IMR-90 (cell line): ENCODE measurements around the gene ATF1. TPM values are rescaled to one million over a fixed set of nuclear protein-coding genes. Genes with fewer than 3 reads are reported as not detected.

Source experiments
- ATAC-seq: fragments of 200-7000 bp; cut with Tn5 transposase; 2 replicates; pipeline ENCODE4 v1.9.1; 2020; ENCODE audit warnings: low read depth, mild to moderate bottlenecking, moderate library complexity
- BruUV-seq: library from RNA; stranded (reverse); fragments of 400-500 nt; replicated peaks from 2 replicates; lab custom pipeline; 2021; lab: Mats Ljungman, UMichigan
- CTCF ChIA-PET: fragments of 300-600 bp; formaldehyde crosslinking; extraction: SDS; loops from one replicate; lab custom pipeline; 2021; ENCODE audit warnings: antibody characterized with exemption; lab: Yijun Ruan, JAX
- POLR2A ChIA-PET: fragments of 300-600 bp; sonication (Branson Sonifier 250); formaldehyde crosslinking; loops from one replicate; lab custom pipeline; 2022; ENCODE audit warnings: antibody characterized with exemption; ENCODE audit not compliant: unreplicated experiment; lab: Charles Lee
- DNase-seq: peaks from one replicate; pipeline ENCODE4 v3.0.0; 2013
- H2AFZ ChIP-seq: replicated peaks from 2 replicates; pipeline ENCODE3; 2013; ENCODE audit warnings: low read length, mild to moderate bottlenecking; ENCODE audit not compliant: poor library complexity
- H2AK5ac ChIP-seq: 2 replicates; pipeline ENCODE4 v1.6.1; 2013; ENCODE audit warnings: low read depth, low read length, inconsistent platforms
- H2AK9ac ChIP-seq: replicated peaks from 2 replicates; pipeline ENCODE3; 2013; ENCODE audit warnings: mild to moderate bottlenecking, low read depth, low read length, moderate library complexity; ENCODE audit not compliant: poor library complexity
- H2BK120ac ChIP-seq: 2 replicates; pipeline ENCODE4 v1.6.1; 2013; ENCODE audit warnings: low read depth, low read length, inconsistent platforms
- H2BK15ac ChIP-seq: 3 replicates; pipeline ENCODE4 v1.6.1; 2013; ENCODE audit warnings: low read depth, low read length, inconsistent platforms
- H2BK20ac ChIP-seq: 2 replicates; pipeline ENCODE4 v1.6.1; 2013; ENCODE audit warnings: low read depth, mild to moderate bottlenecking, inconsistent platforms, low read length, moderate library complexity
- H2BK5ac ChIP-seq: 2 replicates; pipeline ENCODE4 v1.6.1; 2013; ENCODE audit warnings: mild to moderate bottlenecking, low read depth, low read length, inconsistent platforms; ENCODE audit not compliant: poor library complexity, severe bottlenecking
- H3K14ac ChIP-seq: replicated peaks from 2 replicates; pipeline ENCODE4 v1.6.1; 2013; ENCODE audit warnings: low read depth, low read length, inconsistent platforms
- H3K18ac ChIP-seq: 2 replicates; pipeline ENCODE4 v1.6.1; 2013; ENCODE audit warnings: low read depth, low read length, control low read depth
- H3K23ac ChIP-seq: 2 replicates; pipeline ENCODE4 v1.6.1; 2013; ENCODE audit warnings: low read depth, low read length, inconsistent platforms
- H3K27ac ChIP-seq: 2 replicates; pipeline ENCODE4 v1.5.1; 2013; ENCODE audit warnings: mild to moderate bottlenecking, control low read depth, low read length; ENCODE audit not compliant: insufficient read depth
- H3K27me3 ChIP-seq: 2 replicates; pipeline ENCODE4 v1.6.1; 2013; ENCODE audit warnings: low read length; ENCODE audit not compliant: control insufficient read depth, insufficient read depth
- H3K36me3 ChIP-seq: 2 replicates; pipeline ENCODE4 v1.6.1; 2013; ENCODE audit warnings: low read length, mixed read lengths; ENCODE audit not compliant: control insufficient read depth, insufficient read depth
- H3K4ac ChIP-seq: 2 replicates; pipeline ENCODE4 v1.6.1; 2013; ENCODE audit warnings: low read depth, low read length, inconsistent platforms
- H3K4me1 ChIP-seq: 2 replicates; pipeline ENCODE4 v1.6.1; 2013; ENCODE audit warnings: low read length, mixed read lengths; ENCODE audit not compliant: control insufficient read depth, insufficient read depth
- H3K4me2 ChIP-seq: 2 replicates; pipeline ENCODE4 v1.6.1; 2013; ENCODE audit warnings: low read depth, mild to moderate bottlenecking, control low read depth, low read length, moderate library complexity
- H3K4me3 ChIP-seq: 2 replicates; pipeline ENCODE4 v1.5.1; 2013; ENCODE audit warnings: low read depth, mild to moderate bottlenecking, control low read depth, low read length, moderate library complexity; ENCODE audit not compliant: insufficient read depth
- H3K56ac ChIP-seq: 2 replicates; pipeline ENCODE4 v1.6.1; 2013; ENCODE audit warnings: low read length, inconsistent platforms; ENCODE audit not compliant: insufficient read depth; ENCODE audit errors: extremely low read depth
- H3K79me1 ChIP-seq, 2 experiments: 2 replicates each; pipeline ENCODE4 v1.6.1; 2013; ENCODE audit warnings: low read length in 2 of 2, inconsistent platforms in 1 of 2, low read depth in 1 of 2
- H3K9ac ChIP-seq: 2 replicates; pipeline ENCODE4 v1.6.1; 2013; ENCODE audit warnings: low read depth, low read length, control low read depth
- H3K9me1 ChIP-seq: 2 replicates; pipeline ENCODE4 v1.6.1; 2013; ENCODE audit warnings: low read length, inconsistent platforms; ENCODE audit not compliant: insufficient read depth
- H3K9me3 ChIP-seq: 2 replicates; pipeline ENCODE4 v1.6.1; 2013; ENCODE audit warnings: low read length; ENCODE audit not compliant: control insufficient read depth, insufficient read depth
- H4K20me1 ChIP-seq: 2 replicates; pipeline ENCODE4 v1.6.1; 2013; ENCODE audit warnings: low read length, inconsistent platforms; ENCODE audit not compliant: insufficient read depth
- H4K5ac ChIP-seq: 2 replicates; pipeline ENCODE4 v1.6.1; 2013; ENCODE audit warnings: mild to moderate bottlenecking, low read depth, low read length, control low read depth
- H4K8ac ChIP-seq, 2 experiments: 2 replicates each; pipeline ENCODE4 v1.6.1; 2013; ENCODE audit warnings: low read depth in 2 of 2, low read length in 2 of 2, control low read depth in 1 of 2, inconsistent platforms in 1 of 2
- H4K91ac ChIP-seq: 2 replicates; pipeline ENCODE4 v1.6.1; 2013; ENCODE audit warnings: low read depth, low read length, inconsistent platforms; ENCODE audit not compliant: insufficient read depth
- BHLHE40 ChIP-seq: fragments of 150-350 bp; IDR thresholded peaks from 2 replicates; pipeline ENCODE4 v1.6.1; 2016; ENCODE audit warnings: mild to moderate bottlenecking, low read depth, low read length
- CEBPB ChIP-seq: IDR thresholded peaks from 2 replicates; pipeline ENCODE4 v1.6.1; 2012; ENCODE audit warnings: low read depth, low read length, improper control_type of control experiment
- FOS ChIP-seq: fragments of 150-350 bp; IDR thresholded peaks from 2 replicates; pipeline ENCODE4 v1.6.1; 2016; ENCODE audit warnings: low read depth, low read length
- MXI1 ChIP-seq: IDR thresholded peaks from 2 replicates; pipeline ENCODE4 v1.6.1; 2012; ENCODE audit warnings: low read depth, mild to moderate bottlenecking, low read length, moderate library complexity, borderline replicate concordance
- NFE2L2 ChIP-seq: fragments of 150-350 bp; IDR thresholded peaks from 2 replicates; pipeline ENCODE4 v1.6.1; 2016; ENCODE audit warnings: low read depth, mild to moderate bottlenecking, low read length
- POLR2A ChIP-seq: IDR thresholded peaks from 2 replicates; pipeline ENCODE4 v1.6.1; 2012; ENCODE audit warnings: mild to moderate bottlenecking, low read depth, low read length
- RAD21 ChIP-seq: IDR thresholded peaks from 2 replicates; pipeline ENCODE4 v1.6.1; 2012; ENCODE audit warnings: low read length, improper control_type of control experiment
- RCOR1 ChIP-seq: IDR thresholded peaks from 2 replicates; pipeline ENCODE4 v1.6.1; 2012; ENCODE audit warnings: mild to moderate bottlenecking, low read length, improper control_type of control experiment; ENCODE audit not compliant: insufficient replicate concordance
- RFX5 ChIP-seq: IDR thresholded peaks from 2 replicates; pipeline ENCODE4 v1.8.0; 2012; ENCODE audit warnings: low read depth, mild to moderate bottlenecking, low read length, moderate library complexity
- SMC3 ChIP-seq: fragments of 150-350 bp; IDR thresholded peaks from 2 replicates; pipeline ENCODE4 v1.6.1; 2016; ENCODE audit warnings: low read depth, mild to moderate bottlenecking, antibody characterized with exemption, low read length, moderate library complexity
- WGBS, 2 experiments: methylation state at CpG; one replicate each; pipeline versions ENCODE4 v1.1.5 to v1.1.7; 2013; ENCODE audit warnings: missing lambda C conversion rate in 2 of 2; ENCODE audit not compliant: insufficient read length in 1 of 2; ENCODE audit errors: extremely low coverage in 2 of 2; 5-methylcytosine and 5-hydroxymethylcytosine counted together
- dilution Hi-C: fragments of 300-500 bp; cut with HindIII; formaldehyde crosslinking; loops from one replicate; pipeline ENCODE4 v1.14.3; 2018; ENCODE audit warnings: low sequenced_read_pairs; ENCODE audit not compliant: unreplicated experiment
- in situ Hi-C: fragments of 300-500 bp; cut with MboI; formaldehyde crosslinking; loops from 3 replicates; pipeline ENCODE4 v1.14.3; 2019; ENCODE audit warnings: low sequenced_read_pairs, inconsistent platforms, mixed read lengths
- intact Hi-C: fragments of 100-400 bp; cut with micrococcal nuclease; formaldehyde crosslinking; loops from 2 replicates; pipeline ENCODE4 v1.10.0; 2022
- polyA plus RNA-seq, 3 experiments: library from polyadenylated mRNA; depleted of rRNA; stranded (reverse); fragments of >200 nt; gene quantifications; 2 replicates each; pipeline ENCODE4 v1.2.3, GENCODE V29; 2012; ENCODE audit warnings: low replicate concordance in 1 of 3
- total RNA-seq: library from RNA; depleted of rRNA; stranded (reverse); fragments of >200 nt; gene quantifications from 2 replicates; pipeline ENCODE4 v1.2.3, GENCODE V29; 2012

ATF1 gene
- total and polyA plus RNA-seq, 2 of the 4 experiments (the other 2 are of a cell fraction), result 20.6 to 24.0 TPM

- no peak for TF ChIP-seq BHLHE40
- TF ChIP-seq POLR2A, result peak; percentile 47; the same call in 1 of the 2 replicates
Measured at GRCh38 chr12:50786498-50787231, 22.8 kb downstream of the ATF1 start (continued).

GRCh38 chr12:50787618-50788017, 23.7 kb downstream of the ATF1 start:
- WGBS, 2 experiments, result no CpG with 5 or more reads among the region's 2 CpGs
- dilution Hi-C loops, result no loop called here

More at GRCh38 chr12:50787618-50788017, 23.7 kb downstream of the ATF1 start:
- Histone ChIP-seq H4K91ac (peak overlapping the region; percentile 75), H3K36me3 (no peaks in the 10 kb centered on the region), H3K9me3 (no peaks in the 10 kb centered on the region; the same call in 1 of the 2 replicates), H3K4me3 (no peak overlapping the region), H3K9me1 (peaks cover 13% of the 10 kb centered on the region), H2AK9ac (no peak overlapping the region), H3K4ac (peak overlapping the region; percentile 95), H3K9ac (no peak overlapping the region), H2BK15ac (peak overlapping the region; percentile 46), H3K27ac (peak overlapping the region; percentile 93), H4K5ac (peak overlapping the region; percentile 81; the same call in 1 of the 2 replicates), H2AFZ (no peak overlapping the region), H2BK20ac (peak overlapping the region; percentile 88), H2BK120ac (peak overlapping the region; percentile 87), H3K4me2 (no peak overlapping the region), H4K8ac (peak overlapping the region; percentile 21 to 69; a peak in 3 of 4 replicates), H3K27me3 (no peaks in the 10 kb centered on the region), H3K79me1 (peaks cover 22 to 71% of the 10 kb centered on the region in 2 experiments), H3K14ac (peak overlapping the region; percentile 87), H3K23ac (peak overlapping the region; percentile 39; the same call in 1 of the 2 replicates), H2BK5ac (peak overlapping the region; percentile 90), H3K18ac (peak overlapping the region; percentile 89), H2AK5ac (peak overlapping the region; percentile 79), H3K4me1 (peaks cover 20% of the 10 kb centered on the region), H3K56ac (no peak overlapping the region), H4K20me1 (no peaks in the 10 kb centered on the region; the same call in 1 of the 2 replicates)
- in situ Hi-C loops (no loop called here), intact Hi-C loops (no loop called here)
- ATAC-seq (no peak), DNase-seq (no peak)
- POLR2A ChIA-PET, result no interaction called here
- CTCF ChIA-PET, result interaction anchor here (0.6 kb wide), 1 partner anchor 1125 kb away, joined by 7 read pairs; no protein-coding TSS in a partner anchor
- no peak for TF ChIP-seq SMC3
- no peak for TF ChIP-seq FOS
- no peak for TF ChIP-seq RFX5
- no peak for TF ChIP-seq NFE2L2
- no peak for TF ChIP-seq MXI1
- TF ChIP-seq RCOR1, result no peak
- no peak for TF ChIP-seq CEBPB
- TF ChIP-seq BHLHE40, result no peak
- no peak for TF ChIP-seq RAD21
- no TSS peak for BruUV-seq
